HL-60/S4 treated with retinoic acid at 250 ng/mL for 4 days and 3 days (cell line): ENCODE data around the gene SPATA31E1.
"Not testable (repeated sequence)": the region's sequence is repeated elsewhere in the genome, so short reads cannot be mapped to it uniquely, and the experiment has no call there.

Source experiments
- in situ Hi-C: fragments of 300-500 bp; cut with MboI; formaldehyde crosslinking; loops from 2 replicates; pipeline ENCODE4 v1.7.0; 2022; ENCODE audit warnings: low sequenced_read_pairs

The SPATA31E1 gene

GRCh38 chr9:87882627-87883026 is at the start of gene SPATA31E1:
TSS of gene SPATA31E1 (plus strand) at chr9:87882877. CDS start at chr9:87882892, 15 bp downstream.
- in situ Hi-C loops: no loop called here

GRCh38 chr9:87834357-87834756 is 48.3 kb upstream of the SPATA31E1 start:
- in situ Hi-C loops: no loop called here

- in situ Hi-C loops: no loop called here
Measured at GRCh38 chr9:87836536-87836935, 46.1 kb upstream of the SPATA31E1 start.

GRCh38 chr9:87836951-87837705 is 45.5 kb upstream of the SPATA31E1 start:
- in situ Hi-C loops: no loop called here

GRCh38 chr9:87840134-87840533 is 42.5 kb upstream of the SPATA31E1 start:
- in situ Hi-C loops: no loop called here

GRCh38 chr9:87842878-87843585 is 39.6 kb upstream of the SPATA31E1 start:
- in situ Hi-C loops: no loop called here

- in situ Hi-C loops: no loop called here
Measured at GRCh38 chr9:87844506-87844905, 38.2 kb upstream of the SPATA31E1 start.

- in situ Hi-C loops: not testable (repeated sequence)
Measured at GRCh38 chr9:87847817-87848216, 34.9 kb upstream of the SPATA31E1 start.

- in situ Hi-C loops: no loop called here
Measured at GRCh38 chr9:87849144-87849758, 33.4 kb upstream of the SPATA31E1 start.

- in situ Hi-C loops: no loop called here
Measured at GRCh38 chr9:87850391-87850790, 32.3 kb upstream of the SPATA31E1 start.

- in situ Hi-C loops: not testable (repeated sequence)
Measured at GRCh38 chr9:87851186-87851585, 31.5 kb upstream of the SPATA31E1 start.

GRCh38 chr9:87853302-87853701 is 29.4 kb upstream of the SPATA31E1 start:
- in situ Hi-C loops: no loop called here

GRCh38 chr9:87853876-87854579 is 28.6 kb upstream of the SPATA31E1 start:
- in situ Hi-C loops: no loop called here

- in situ Hi-C loops: no loop called here
Measured at GRCh38 chr9:87854580-87854955, 28.1 kb upstream of the SPATA31E1 start.

GRCh38 chr9:87855061-87855460 is 27.6 kb upstream of the SPATA31E1 start:
- in situ Hi-C loops: no loop called here

- in situ Hi-C loops: no loop called here
Measured at GRCh38 chr9:87857141-87857947, 25.3 kb upstream of the SPATA31E1 start.

GRCh38 chr9:87857948-87858335 is 24.7 kb upstream of the SPATA31E1 start:
- in situ Hi-C loops: no loop called here

- in situ Hi-C loops: no loop called here
Measured at GRCh38 chr9:87859137-87859536, 23.5 kb upstream of the SPATA31E1 start.

- in situ Hi-C loops: no loop called here
Measured at GRCh38 chr9:87859786-87860185, 22.9 kb upstream of the SPATA31E1 start.

- in situ Hi-C loops: no loop called here
Measured at GRCh38 chr9:87861332-87861731, 21.3 kb upstream of the SPATA31E1 start.
